ENCODE data around the gene RCBTB1. TPM values are rescaled to one million over a fixed set of nuclear protein-coding genes. Genes with fewer than 3 reads are reported as not detected.
"Not testable (repeated sequence)": the region's sequence is repeated elsewhere in the genome, so short reads cannot be mapped to it uniquely, and the experiment has no call there.

Gene RCBTB1
- total RNA-seq, 1 donor from 2014 or later, result 24.2 TPM

GRCh38 chr13:49596221-49596620 lies 10.9 kb upstream of the RCBTB1 start:
- H3K4me1 Mint-ChIP-seq, result no peaks in the 10 kb centered on the region
- H3K9me3 Mint-ChIP-seq, result no peaks in the 10 kb centered on the region
- no peak for TF ChIP-seq CTCF (IDR thresholded peaks at IDR 0.05; ENCODE audit: unreplicated experiment)
- DNase-seq (ENCODE audit: low spot score in 2 of 2, unreplicated experiment in 2 of 2), result no peak
- H3K36me3 Mint-ChIP-seq, result peaks cover 2% of the 10 kb centered on the region
- H3K4me3 Mint-ChIP-seq, result no peak overlapping the region
- H3K27ac Mint-ChIP-seq, result no peak overlapping the region
- peaks cover 1% of the 10 kb centered on the region for H3K27me3 Mint-ChIP-seq (ENCODE audit: low read depth)

GRCh38 chr13:49594576-49594975 lies 9.2 kb upstream of the RCBTB1 start:
- H3K36me3 Mint-ChIP-seq, result peaks cover 2% of the 10 kb centered on the region
- no peak for TF ChIP-seq CTCF (IDR thresholded peaks at IDR 0.05; ENCODE audit: unreplicated experiment)
- no peak overlapping the region for H3K27ac Mint-ChIP-seq
- H3K9me3 Mint-ChIP-seq, result no peaks in the 10 kb centered on the region
- no peak for DNase-seq (ENCODE audit: low spot score in 2 of 2, unreplicated experiment in 2 of 2)
- H3K4me3 Mint-ChIP-seq, result no peak overlapping the region
- H3K4me1 Mint-ChIP-seq, result no peaks in the 10 kb centered on the region
- H3K27me3 Mint-ChIP-seq (ENCODE audit: low read depth), result peaks cover 1% of the 10 kb centered on the region

- not testable (repeated sequence) for H3K36me3 Mint-ChIP-seq; H3K27me3 Mint-ChIP-seq (ENCODE audit: low read depth); H3K4me3 Mint-ChIP-seq; H3K27ac Mint-ChIP-seq; H3K4me1 Mint-ChIP-seq; H3K9me3 Mint-ChIP-seq; DNase-seq (ENCODE audit: low spot score in 2 of 2, unreplicated experiment in 2 of 2)
Observed at GRCh38 chr13:49593876-49594275, 8.5 kb upstream of the RCBTB1 start.

GRCh38 chr13:49590714-49591113 lies 5.4 kb upstream of the RCBTB1 start:
- H3K9me3 Mint-ChIP-seq, result not testable (repeated sequence)

GRCh38 chr13:49587311-49587847 lies 2.0 kb upstream of the RCBTB1 start:
- Mint-ChIP-seq H3K4me3 (no peak overlapping the region), H3K9me3 (no peaks in the 10 kb centered on the region), H3K4me1 (peaks cover 17% of the 10 kb centered on the region), H3K27me3 (ENCODE audit: low read depth) (no peaks in the 10 kb centered on the region), H3K36me3 (no peaks in the 10 kb centered on the region), H3K27ac (no peak overlapping the region)
- TF ChIP-seq CTCF (IDR thresholded peaks at IDR 0.05; ENCODE audit: unreplicated experiment), result no peak
- DNase-seq (ENCODE audit: low spot score in 2 of 2, unreplicated experiment in 2 of 2), result no peak

More at GRCh38 chr13:49590714-49591113, 5.4 kb upstream of the RCBTB1 start:
- H3K4me1 Mint-ChIP-seq; H3K36me3 Mint-ChIP-seq; H3K27ac Mint-ChIP-seq; H3K27me3 Mint-ChIP-seq (ENCODE audit: low read depth); DNase-seq (ENCODE audit: low spot score in 2 of 2, unreplicated experiment in 2 of 2); H3K4me3 Mint-ChIP-seq: not testable (repeated sequence)

- no peak for TF ChIP-seq CTCF (IDR thresholded peaks at IDR 0.05; ENCODE audit: unreplicated experiment)
- Mint-ChIP-seq H3K27ac (no peak overlapping the region), H3K4me1 (peaks cover 17% of the 10 kb centered on the region), H3K4me3 (peak overlapping the region; percentile 81), H3K9me3 (no peaks in the 10 kb centered on the region), H3K27me3 (ENCODE audit: low read depth) (no peaks in the 10 kb centered on the region), H3K36me3 (no peaks in the 10 kb centered on the region)
- DNase-seq (ENCODE audit: low spot score in 2 of 2, unreplicated experiment in 2 of 2), result no peak
Observed at GRCh38 chr13:49586717-49587116, 1.4 kb upstream of the RCBTB1 start.

GRCh38 chr13:49584771-49585182 lies 581 bp downstream of the RCBTB1 start:
- Mint-ChIP-seq H3K27me3 (ENCODE audit: low read depth) (no peaks in the 10 kb centered on the region), H3K4me1 (peaks cover 17% of the 10 kb centered on the region), H3K4me3 (peak overlapping the region; percentile 81), H3K9me3 (no peaks in the 10 kb centered on the region), H3K27ac (peak overlapping the region; percentile 67), H3K36me3 (peaks cover 6% of the 10 kb centered on the region)
- no peak for TF ChIP-seq CTCF (IDR thresholded peaks at IDR 0.05; ENCODE audit: unreplicated experiment)
- DNase-seq (ENCODE audit: low spot score in 2 of 2, unreplicated experiment in 2 of 2), result no peak
